ENCODE data around the gene BMP8A.
A peak's percentile ranks its signal among the peaks of the same experiment; 100 is the strongest.
"Not testable (repeated sequence)": the region's sequence is repeated elsewhere in the genome, so short reads cannot be mapped to it uniquely, and the experiment has no call there.

The BMP8A gene

GRCh38 chr1:39507230-39507928 lies 15.9 kb downstream of the BMP8A start:
- DNase-seq (ENCODE audit: low read depth): no peak

- DNase-seq (ENCODE audit: low read depth): no peak
Observed at GRCh38 chr1:39508266-39508665, 16.8 kb downstream of the BMP8A start.

- DNase-seq (ENCODE audit: low read depth): no peak
Observed at GRCh38 chr1:39508857-39509305, 17.4 kb downstream of the BMP8A start.

GRCh38 chr1:39509360-39510009 lies 18.0 kb downstream of the BMP8A start:
- no peak for DNase-seq (ENCODE audit: low read depth)

- DNase-seq (ENCODE audit: low read depth): not testable (repeated sequence)
Observed at GRCh38 chr1:39510570-39511186, 19.2 kb downstream of the BMP8A start.

GRCh38 chr1:39511477-39511876 lies 20.0 kb downstream of the BMP8A start:
- DNase-seq (ENCODE audit: low read depth): not testable (repeated sequence)

- DNase-seq (ENCODE audit: low read depth): not testable (repeated sequence)
Observed at GRCh38 chr1:39512234-39512847, 20.9 kb downstream of the BMP8A start.

- DNase-seq (ENCODE audit: low read depth): not testable (repeated sequence)
Observed at GRCh38 chr1:39514710-39515124, 23.3 kb downstream of the BMP8A start.

- DNase-seq (ENCODE audit: low read depth): peak; percentile 31
Observed at GRCh38 chr1:39515131-39516086, 24.0 kb downstream of the BMP8A start.

- not testable (repeated sequence) for DNase-seq (ENCODE audit: low read depth)
Observed at GRCh38 chr1:39516841-39517240, 25.4 kb downstream of the BMP8A start.

GRCh38 chr1:39517936-39518335 lies 26.5 kb downstream of the BMP8A start:
- not testable (repeated sequence) for DNase-seq (ENCODE audit: low read depth)

GRCh38 chr1:39519376-39519775 lies 27.9 kb downstream of the BMP8A start:
- DNase-seq (ENCODE audit: low read depth): not testable (repeated sequence)

GRCh38 chr1:39522221-39522620 lies 30.8 kb downstream of the BMP8A start:
- not testable (repeated sequence) for DNase-seq (ENCODE audit: low read depth)

GRCh38 chr1:39522661-39523567 lies 31.5 kb downstream of the BMP8A start:
- no peak for DNase-seq (ENCODE audit: low read depth)

- no peak for DNase-seq (ENCODE audit: low read depth)
Observed at GRCh38 chr1:39524171-39524570, 32.7 kb downstream of the BMP8A start.

GRCh38 chr1:39524591-39525365 lies 33.3 kb downstream of the BMP8A start:
- no peak for DNase-seq (ENCODE audit: low read depth)

- no peak for DNase-seq (ENCODE audit: low read depth)
Observed at GRCh38 chr1:39525366-39526165, 34.1 kb downstream of the BMP8A start.

- no peak for DNase-seq (ENCODE audit: low read depth)
Observed at GRCh38 chr1:39526466-39527189, 35.2 kb downstream of the BMP8A start.

Measured in GM04503 (cell line).